ENCODE results near the gene TMEM53.

The TMEM53 gene

DNA sequence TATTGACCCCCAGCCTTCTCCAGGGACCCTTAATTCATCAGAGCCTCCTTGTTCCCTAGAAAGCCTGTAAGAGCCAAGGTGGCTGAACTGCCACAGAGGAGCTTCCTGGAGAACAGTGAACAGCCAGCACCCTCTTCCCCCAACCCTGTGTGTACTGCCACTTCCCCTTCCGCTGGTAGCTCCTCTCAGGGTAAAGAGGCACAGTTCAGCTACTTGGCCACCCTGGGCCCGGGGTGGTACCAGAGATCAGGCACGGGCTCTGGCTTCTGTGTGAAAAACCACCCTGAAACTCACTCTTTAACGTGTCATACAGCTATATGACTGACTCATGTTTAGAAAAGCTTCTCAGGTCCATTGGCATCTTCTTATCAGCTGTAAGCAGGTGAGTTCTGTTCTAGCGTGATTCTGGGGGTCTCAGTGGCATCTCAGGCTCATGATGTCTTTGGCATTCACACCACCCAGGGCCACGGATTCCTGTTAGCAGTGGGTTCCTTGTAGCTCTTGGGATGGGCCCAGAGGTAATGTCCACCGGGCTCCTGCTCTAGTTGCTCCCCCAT, 22.6 kb upstream of the TMEM53 start:
- no peak for DNase-seq (ENCODE audit: low spot score)

GRCh38 chr1:44696101-44696500, 21.8 kb upstream of the TMEM53 start:
- DNase-seq (ENCODE audit: low spot score): no peak

DNA sequence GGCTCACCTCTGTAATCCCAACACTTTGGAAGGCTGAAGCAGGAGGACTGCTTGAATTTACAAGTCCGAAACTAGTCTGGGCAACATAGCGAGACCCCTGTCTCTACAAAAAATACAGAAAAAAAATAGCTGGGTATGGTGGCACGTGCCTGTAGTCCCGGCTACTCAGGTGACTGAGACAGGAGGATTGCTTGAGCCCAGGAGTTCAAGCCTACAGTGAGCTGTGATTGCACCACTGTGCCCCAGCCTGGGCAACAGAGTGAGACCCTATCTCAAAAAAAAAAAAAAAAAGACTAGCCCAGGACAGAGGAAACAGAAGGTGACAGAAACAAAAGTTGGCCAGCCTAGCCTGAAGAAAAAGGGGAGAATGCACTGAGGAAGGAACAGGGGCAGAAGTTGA, 21.4 kb upstream of the TMEM53 start:
- DNase-seq (ENCODE audit: low spot score): no peak

GRCh38 chr1:44694863-44695478, 20.7 kb upstream of the TMEM53 start:
- no peak for DNase-seq (ENCODE audit: low spot score)

DNA sequence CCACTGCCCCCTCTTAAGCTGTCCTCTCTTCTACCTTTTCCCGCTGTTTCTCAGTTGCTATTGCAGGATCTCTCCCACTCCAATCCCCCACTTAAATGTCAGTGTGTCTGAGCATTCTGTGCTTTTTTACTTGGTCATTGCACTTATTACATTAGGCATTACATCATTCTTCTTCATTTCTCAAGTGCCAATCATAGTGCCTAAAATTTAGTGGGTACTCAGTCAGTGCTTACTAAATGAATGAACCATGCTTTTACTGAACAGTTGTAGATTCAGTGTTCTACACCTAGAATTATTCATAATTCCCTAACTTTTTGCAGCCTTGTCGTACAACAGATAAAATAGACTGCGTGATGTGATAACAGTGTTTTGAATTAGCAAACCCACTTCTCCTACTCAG, 19.6 kb upstream of the TMEM53 start:
- DNase-seq (ENCODE audit: low spot score): no peak

GRCh38 chr1:44693159-44693558, 18.9 kb upstream of the TMEM53 start:
- DNase-seq (ENCODE audit: low spot score): no peak

- no peak for DNase-seq (ENCODE audit: low spot score)
These were observed 15.1 kb upstream of the TMEM53 start for GRCh38 chr1:44689447-44689765.

GRCh38 chr1:44688760-44689446, 14.6 kb upstream of the TMEM53 start:
- DNase-seq (ENCODE audit: low spot score): no peak

DNA sequence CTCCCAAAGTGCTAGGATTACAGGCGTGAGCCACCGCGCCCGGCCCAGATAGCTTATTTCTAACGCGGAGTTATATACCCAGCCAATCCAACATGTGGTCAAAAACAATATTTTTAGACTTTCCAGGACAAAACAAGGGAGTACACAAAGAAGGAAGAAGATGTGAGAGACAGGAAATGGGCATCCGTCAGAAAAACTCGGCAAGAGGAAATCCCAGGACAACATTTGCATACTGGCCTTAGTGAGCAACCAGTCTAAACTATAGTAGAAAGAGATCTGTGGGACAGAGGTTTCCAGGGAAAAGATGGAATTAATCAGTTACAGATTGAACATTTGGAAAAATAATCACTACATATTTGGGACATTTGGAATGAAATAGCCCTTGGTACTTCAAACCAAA, 11.6 kb upstream of the TMEM53 start:
- no peak for DNase-seq (ENCODE audit: low spot score)

DNA sequence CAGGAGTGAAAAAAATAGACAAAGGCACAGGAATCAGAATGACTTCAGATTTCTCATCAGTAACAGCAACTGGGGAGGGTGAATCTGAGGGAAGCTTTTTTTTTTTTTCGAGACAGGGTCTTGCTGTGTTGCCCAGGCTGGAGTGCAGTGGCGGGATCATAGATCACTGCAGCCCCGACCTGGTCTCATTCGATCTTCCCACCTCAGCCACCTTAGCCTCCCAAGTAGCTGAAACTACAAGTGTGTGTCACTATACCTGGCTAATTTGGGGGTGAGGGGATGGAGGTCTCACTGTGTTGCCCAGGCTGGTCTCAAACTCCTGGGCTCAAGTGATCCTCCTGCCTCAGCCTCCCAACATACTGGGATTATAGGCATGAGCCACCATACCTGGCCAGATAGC, 10.9 kb upstream of the TMEM53 start:
- no peak for DNase-seq (ENCODE audit: low spot score)

DNA sequence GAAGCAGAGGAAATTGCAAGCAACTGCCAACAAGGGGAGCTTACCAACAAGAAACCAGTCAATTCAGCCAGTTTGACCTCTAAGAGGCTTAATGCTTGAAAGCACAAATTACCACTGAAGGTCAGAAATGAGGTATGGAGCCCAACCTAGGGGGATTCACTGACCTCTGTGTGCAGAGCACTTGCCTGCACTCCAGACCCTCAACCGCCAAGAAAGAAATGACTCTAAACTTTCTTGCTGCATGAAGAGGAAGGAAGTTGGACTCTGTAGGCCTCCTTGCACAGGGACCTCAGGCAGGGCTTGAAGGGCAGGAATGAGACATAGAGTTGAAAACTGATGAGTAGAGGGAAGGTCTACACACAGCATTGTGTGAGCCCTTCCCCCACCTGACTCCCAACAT, 10.2 kb upstream of the TMEM53 start:
- no peak for DNase-seq (ENCODE audit: low spot score)

GRCh38 chr1:44682883-44683265, 8.6 kb upstream of the TMEM53 start:
- no peak for DNase-seq (ENCODE audit: low spot score)

DNA sequence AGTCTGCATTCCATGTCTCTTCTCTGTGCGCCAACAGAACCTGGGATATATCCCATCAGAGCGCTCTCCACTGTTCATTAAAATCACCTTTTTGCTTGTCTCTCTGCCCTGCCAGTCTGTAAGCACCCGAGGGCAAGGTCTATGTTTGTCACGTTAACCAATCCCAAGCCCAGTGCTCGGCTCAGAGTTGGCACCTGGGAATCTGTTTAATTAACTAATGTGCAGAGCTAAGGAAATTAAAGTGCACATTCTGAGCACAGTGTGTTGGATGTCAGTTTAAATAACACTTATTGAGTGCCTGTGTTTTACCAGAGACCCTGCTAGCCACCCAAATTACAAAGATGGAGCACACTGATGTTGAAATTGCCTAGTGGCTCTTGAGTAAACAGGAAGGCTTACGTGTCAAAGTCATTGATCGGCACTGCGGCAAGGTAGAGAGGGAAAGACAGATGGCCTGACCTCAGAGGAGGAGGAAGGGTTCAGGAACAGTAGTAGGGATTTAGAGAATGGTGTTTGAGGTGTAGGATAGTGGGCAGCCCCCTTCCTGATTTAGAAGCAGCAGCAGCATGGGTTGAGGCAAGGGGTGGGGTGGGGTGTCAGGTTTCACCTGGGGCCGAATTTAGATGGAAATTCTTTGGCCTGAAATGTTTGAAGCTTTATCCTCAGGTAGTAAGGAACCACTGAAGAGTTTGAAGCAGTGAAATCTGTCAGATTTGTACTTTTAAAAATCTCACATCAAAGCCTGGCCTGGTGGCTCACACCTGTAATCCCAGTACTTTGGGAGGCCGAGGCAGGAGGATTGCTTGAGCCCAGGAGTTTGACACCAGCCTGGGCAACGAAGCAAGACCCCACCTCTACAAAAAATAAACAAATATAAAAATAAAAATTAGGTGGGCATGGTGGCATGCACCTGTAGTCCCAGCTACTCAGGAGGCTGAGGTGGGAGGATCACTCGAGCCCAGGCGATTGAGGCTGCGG, 7.9 kb upstream of the TMEM53 start:
- no peak for DNase-seq (ENCODE audit: low spot score)

- no peak for DNase-seq (ENCODE audit: low spot score)
These were observed 5.2 kb upstream of the TMEM53 start for GRCh38 chr1:44679468-44679867.

DNA sequence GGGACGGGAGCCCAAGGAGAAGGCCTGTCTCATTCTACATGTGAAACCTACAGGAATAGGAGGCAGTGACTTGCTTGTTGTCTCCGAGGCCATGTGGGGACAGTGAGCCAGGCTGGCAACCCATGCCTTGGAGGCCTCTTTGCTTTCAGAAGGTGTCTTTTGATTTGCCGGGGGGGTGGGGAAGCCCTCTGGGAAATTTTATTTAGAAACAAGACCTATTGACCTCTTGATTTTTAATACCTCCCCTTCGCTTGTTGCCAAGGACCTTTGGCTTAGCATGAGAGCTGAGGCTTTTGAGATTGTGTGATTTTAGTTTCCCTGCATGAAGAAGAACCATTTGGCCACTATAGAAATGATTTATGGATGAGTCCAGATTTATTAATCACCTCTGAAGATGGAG, 4.3 kb upstream of the TMEM53 start:
- DNase-seq (ENCODE audit: low spot score): no peak

GRCh38 chr1:44678120-44678519, 3.8 kb upstream of the TMEM53 start:
- DNase-seq (ENCODE audit: low spot score): no peak

DNA sequence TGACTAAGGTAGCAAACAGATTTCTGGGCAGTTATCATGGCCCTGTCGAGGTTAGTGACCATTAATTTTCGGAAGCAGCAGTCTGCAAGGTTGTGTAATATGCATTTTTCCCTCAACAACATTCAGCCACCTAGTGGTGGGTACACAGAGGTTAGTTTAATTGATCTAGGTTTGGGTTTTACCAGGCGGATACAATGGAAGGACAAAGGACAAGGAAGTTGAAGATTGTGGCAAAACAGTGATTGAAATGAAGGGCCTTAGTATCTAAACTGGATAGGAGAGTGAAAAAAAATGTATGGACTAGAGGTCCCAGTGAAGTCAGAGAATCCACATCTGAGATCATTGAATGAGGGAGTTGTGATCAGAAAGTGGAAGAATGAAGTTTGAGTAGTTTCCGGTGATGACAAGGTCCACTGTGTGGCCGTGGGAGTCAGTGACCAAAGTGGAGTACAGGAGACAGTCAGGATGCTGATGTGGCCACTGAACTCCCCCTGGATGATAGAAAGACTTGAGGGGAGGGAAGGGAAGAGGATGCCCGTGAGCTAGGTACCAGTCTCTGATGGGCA, 3.0 kb upstream of the TMEM53 start:
- DNase-seq (ENCODE audit: low spot score): no peak

- no peak for DNase-seq (ENCODE audit: low spot score)
These were observed 2.4 kb upstream of the TMEM53 start for GRCh38 chr1:44676484-44677200.

- no peak for DNase-seq (ENCODE audit: low spot score)
These were observed 905 bp upstream of the TMEM53 start for GRCh38 chr1:44675186-44675585.

DNA sequence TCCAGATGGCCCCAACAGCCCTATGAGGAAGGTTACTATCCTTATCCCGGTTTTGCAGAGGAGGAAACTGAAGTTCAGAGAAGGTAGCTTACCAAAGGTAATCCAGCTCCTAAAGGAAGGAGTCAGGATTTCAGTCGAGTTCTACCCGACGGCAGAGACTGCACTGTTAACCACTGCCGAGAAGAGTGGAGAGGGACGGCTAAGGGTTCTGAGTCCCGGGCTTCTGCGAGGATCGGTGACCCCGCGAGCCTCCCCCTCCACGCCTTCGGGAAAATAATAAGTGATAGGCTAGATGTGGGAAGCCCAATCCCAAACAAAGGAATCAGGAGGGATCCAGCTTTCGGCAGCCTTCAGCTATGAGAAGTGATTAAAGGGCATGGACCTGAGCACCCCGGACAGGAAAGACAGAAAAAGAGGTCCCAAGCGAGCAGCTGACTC, 587 bp downstream of the TMEM53 start:
- DNase-seq (ENCODE audit: low spot score): no peak

GRCh38 chr1:44672961-44673674, 1.2 kb downstream of the TMEM53 start:
- DNase-seq (ENCODE audit: low spot score): no peak

Data from hematopoietic multipotent progenitor cell treated with erythropoietin and hydrocortisone succinate and interleukin-3 and kit ligand, for 17 days (in vitro differentiated cells).